GM03348 (cell line): ENCODE measurements around the gene NTSR2.

Experiments used
- DNase-seq: peaks from one replicate; pipeline ENCODE4 v3.0.0; 2012; ENCODE audit warnings: low spot score

NTSR2 gene

DNA sequence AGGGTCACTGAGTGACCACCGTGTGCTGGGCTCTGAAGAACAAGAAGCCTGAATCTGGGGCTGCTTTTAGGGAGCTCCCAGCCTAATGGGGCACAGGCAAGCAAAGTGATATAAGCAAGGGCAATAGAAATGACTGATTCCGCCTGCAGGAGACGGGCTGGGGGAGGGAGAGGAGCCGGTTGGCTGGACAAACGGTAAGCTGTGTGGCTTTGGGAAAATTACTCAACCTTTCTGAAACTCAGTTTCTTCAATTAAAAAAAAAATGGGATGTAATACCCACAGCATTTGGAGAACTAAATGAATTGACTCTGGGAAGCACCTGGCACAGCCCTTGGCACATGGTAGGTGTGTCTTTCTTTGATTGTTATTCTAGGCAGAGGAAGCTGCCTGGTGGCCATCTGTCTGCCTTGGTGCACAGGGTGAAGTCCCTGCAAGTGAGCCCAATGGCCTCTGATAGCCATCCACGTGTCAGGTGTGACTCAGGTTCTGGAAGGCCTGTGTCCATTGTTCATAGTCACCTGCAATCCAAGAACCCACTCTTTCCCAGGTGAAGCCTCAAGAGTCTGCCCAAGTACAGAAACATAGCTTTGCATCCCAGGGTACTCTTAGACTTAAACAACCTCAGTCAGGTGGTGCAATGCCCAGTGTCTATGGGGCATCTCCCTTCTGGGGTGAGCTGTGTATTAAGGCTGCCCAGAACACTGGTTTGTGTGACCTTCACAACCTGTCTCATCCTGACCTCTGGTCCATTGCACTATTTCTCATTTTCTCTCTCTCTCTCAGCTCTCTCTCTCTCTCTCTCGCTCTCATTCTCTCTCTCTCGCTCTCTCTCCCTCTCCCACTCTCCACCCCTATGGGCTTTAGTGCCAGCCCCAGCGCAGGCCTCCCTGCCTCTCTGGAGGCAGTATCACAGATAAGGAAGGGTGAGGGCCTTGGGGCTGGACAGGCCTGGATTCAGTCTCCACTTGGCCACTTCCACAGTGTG, 30.0 kb upstream of the NTSR2 start:
- DNase-seq: no peak

GRCh38 chr2:11698009-11698922, 28.3 kb upstream of the NTSR2 start:
- DNase-seq: peak; percentile 63

GRCh38 chr2:11697103-11697871, 27.3 kb upstream of the NTSR2 start:
- peak; percentile 66 for DNase-seq

DNA sequence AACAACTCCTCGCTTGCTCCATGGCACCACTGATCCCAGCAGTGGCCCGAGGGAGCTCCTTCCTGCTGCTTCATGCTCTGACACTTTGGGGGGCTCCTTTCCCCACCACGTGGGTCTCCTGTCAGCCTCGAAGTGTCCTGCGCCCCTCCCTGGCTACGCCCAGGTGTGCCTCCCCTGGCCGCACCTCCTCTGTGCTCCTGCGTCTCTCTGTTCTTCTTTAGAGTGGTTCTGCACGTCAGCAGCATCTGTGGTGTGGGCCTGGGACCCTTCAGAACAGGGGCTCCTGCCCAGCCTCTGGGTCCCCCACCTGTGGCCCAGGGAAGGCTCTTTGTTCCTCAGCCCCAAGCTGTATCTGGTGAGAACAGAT, 26.7 kb upstream of the NTSR2 start:
- no peak for DNase-seq

- DNase-seq: no peak
Measured at GRCh38 chr2:11695576-11695975, 25.6 kb upstream of the NTSR2 start.

GRCh38 chr2:11692966-11693521, 23.0 kb upstream of the NTSR2 start:
- DNase-seq: peak; percentile 82

DNA sequence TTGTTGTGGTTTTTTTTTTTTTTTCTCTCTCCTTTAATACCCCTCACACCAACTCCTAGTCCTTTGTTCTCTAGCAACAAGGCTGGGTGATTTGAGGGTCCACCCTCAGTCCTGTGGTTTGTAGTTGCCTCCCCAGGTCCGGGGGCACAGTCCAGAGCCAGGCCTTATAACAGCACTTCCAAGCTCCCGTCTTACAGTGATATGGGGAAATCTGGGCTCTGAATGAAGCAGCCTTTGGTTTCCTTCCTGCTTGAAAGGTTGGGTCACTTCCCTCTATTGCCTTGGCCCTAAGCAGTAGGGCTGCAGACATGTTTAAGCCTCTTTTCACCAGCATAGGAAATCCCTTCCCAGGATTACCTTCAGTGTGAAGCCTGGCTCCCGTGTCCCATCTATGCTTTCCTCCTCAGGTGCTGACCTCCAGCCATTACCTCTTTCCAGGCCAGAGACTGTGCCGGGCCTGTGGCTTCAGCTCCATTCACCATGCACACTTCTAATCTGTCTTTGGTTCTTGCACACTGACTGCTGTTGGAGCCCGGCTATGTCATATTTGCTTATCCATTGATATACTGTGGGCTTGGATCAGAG, 21.2 kb upstream of the NTSR2 start:
- DNase-seq: no peak

- DNase-seq: peak; percentile 94
Measured at GRCh38 chr2:11688222-11689069, 18.5 kb upstream of the NTSR2 start.

DNA sequence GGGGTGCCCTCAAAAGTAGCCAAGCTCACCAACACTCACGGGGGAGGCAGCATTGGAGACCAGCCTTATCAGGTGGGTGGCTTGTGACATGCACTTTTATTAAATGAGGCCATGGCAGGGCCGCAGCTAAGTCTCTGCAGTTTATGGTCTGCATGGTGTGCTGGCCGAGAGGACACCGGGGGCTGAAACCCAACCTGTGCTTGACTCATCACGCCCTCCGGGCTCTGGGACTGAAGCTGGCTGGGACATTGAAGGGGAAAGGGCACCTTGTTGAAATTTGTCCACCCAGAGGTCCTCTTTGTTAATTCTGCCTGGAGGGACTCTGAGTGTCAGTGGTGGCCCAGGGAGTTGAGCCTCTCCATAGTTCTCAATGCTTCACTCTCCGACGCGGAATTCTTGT, 17.7 kb upstream of the NTSR2 start:
- no peak for DNase-seq

GRCh38 chr2:11685906-11686470, 16.0 kb upstream of the NTSR2 start:
- no peak for DNase-seq

DNA sequence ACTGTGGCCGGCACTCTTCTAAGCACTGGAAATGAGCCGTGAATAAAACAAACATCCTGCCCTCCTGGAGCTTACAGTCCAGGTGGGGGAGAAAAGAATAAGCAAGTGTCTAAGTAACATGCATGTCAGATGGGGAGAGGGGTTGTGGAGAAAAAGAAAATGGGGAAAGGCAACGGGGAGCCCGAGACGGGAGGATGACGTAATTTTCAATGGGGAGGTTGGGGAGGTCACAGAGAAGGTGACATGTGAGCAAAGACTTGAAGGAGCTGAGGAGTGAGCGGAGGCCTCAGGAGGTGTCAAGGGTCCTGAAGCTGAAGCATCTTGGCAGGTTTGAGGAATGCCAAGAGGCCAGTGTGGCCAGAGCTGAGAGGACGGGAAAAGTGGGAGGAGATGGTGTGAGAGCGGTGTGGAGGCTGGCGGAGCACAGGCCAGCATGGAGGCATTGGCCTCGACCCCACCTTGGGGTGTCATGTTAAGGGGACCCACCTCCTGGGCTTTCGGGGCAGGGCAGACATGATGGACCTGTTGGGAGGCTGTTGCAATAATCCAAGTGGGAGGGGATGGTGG, 15.0 kb upstream of the NTSR2 start:
- no peak for DNase-seq

- no peak for DNase-seq
Measured at GRCh38 chr2:11683966-11684365, 14.0 kb upstream of the NTSR2 start.

DNA sequence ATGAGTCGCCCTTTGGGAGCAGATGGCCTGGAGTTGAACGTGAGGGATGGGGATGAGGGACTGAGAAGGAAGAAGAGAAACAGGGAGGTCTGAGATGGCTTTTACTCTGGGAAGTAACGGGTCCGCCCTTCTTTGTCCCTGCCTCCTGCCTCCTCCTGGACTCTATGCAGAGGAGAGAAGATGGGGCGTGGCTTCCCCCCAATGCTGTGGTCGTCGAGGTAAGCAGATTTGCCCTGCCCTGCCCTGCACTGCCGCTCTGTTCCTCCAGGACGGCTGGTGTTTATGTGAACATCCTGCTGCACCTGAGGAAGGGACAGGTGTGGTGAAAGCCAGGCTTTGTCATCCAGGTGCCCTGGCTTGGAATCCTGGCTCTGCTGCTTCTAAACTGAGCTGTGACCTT, 13.5 kb upstream of the NTSR2 start:
- no peak for DNase-seq

DNA sequence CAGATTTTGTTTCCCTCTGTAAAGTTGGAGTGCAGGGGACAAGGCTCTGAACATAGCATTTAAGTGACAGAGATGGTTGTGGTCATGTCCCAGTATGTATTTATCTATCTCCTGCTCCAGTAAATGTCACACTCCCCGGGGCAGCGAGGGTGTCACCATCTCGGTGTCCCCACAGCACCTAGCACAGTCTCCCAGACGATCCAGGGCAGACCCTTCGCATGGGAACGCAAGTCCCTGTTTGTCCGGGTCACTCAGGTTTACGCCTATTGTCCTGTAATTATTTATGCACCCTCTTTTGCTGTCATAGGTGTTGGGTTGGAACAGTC, 12.6 kb upstream of the NTSR2 start:
- DNase-seq: no peak

- DNase-seq: peak; percentile 59
Measured at GRCh38 chr2:11681722-11682589, 12.0 kb upstream of the NTSR2 start.

DNA sequence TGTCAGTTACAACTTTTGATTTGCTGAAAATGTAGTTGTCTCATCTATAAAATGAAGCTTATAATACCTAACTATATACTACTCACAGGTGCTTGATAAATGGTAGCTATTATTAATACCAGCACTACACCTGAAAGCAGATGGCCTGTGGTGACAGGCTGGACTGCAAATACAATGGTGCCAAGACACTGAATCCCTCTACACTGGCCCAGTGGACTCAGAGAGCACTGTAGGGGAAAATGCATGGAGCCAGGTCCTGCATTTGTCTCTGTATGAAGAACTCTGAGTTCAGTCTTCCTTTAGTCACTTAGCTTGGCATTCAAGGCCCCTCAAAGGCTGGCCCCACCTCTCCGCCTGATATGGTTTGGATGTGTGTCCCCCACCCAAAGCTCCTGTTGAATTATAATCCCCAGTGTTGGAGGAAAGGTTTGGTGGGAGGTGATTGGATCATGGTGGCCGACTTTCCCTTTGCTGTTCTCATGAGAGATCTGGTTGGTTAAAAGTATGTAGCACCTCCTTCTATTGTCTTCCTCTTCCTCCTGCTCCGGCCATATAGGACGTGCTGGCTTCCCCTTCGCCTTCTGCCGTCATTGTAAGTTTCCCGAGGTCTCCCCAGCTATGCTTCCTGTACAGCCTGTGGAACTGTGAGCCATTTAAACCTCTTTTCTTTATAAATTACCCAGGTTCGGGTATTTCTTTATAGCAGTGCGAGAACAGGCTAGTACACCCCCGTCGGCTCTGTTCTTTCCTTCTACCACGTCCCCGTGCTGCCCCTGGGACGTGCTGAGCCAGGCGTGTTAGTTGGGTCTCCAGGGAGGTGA, 11.1 kb upstream of the NTSR2 start:
- DNase-seq: no peak

DNA sequence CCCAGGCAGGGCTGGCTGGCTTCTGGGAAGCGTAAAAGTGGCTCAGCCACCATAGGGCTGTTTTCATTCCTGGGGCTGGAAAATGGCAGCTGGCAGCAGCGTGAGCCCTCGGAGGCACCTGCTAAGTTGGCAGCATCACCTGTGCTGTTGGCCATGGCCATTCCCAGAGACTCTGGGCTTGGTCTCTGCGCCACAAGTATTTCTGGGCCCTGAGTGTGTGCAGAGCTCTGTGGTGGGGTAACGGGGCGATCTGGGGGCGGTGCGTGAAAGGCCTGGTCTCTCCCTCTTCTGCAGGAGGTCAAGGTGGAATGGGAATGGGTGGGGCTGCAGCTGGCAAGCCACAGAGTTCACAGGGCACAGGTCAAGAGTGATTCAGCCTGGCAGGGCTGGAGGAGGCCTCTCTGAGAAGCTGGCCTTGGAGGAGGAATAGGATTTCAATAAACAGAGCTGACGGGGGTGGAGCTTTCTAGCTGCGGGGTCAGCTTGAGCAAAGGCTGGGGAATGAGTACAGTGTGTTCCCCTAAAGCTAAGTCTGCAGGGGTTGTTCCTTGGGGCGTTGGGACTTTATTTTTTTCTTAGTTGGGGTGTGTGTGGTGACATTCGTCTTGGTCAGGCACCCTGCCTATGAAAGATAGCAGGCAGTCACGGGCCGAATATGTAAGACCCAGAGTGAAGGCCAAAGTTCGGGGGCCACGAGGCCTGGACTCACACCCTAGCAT, 10.3 kb upstream of the NTSR2 start:
- DNase-seq: no peak
